HCEC 1CT (cell line): ENCODE measurements around the gene XRCC6.
"Not testable (repeated sequence)": the region's sequence is repeated elsewhere in the genome, so short reads cannot be mapped to it uniquely, and the experiment has no call there.

ENCODE experiments used
- DNase-seq: peaks from one replicate; pipeline ENCODE4 v3.0.0-alpha.2; 2017

XRCC6 gene

DNA sequence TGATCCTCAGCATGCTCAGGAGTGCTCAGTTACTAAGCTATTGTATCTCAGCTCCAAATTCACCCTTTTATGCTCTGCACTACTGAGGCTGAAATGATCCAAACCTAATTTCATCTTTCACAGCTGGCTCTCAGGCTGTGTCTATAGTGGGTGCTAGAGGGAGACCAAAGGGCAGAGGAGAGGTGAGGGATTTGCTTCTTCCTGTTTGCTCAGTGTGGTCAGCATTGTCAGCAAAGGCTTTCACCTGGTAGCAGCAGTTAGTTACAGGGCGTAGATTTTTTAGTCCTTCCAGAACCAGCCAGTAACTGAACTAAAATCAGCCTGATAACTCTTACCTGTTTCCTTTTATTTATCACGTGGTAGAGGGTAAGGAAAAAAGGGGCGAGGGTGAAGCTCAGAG, 33.2 kb downstream of the XRCC6 start:
- DNase-seq: no peak

DNA sequence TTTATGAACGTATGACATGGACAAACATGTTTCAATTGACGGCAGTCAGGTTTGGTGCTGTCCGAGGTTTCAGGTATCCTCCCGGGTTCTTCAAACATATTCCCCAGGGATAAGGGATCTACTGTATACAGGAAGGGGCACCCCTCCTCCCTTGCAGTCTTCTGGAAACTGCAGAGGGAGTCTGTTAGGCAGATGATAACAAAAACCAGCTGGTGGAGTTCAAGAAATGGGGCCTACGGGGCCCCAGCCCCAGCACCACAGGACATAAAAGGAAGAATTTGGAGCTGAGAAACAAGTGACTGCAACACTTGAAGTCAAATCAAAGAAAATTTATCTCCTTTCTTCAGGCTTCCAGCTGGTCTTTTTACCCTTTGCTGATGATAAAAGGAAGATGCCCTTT, 35.5 kb downstream of the XRCC6 start:
- DNase-seq: no peak

DNA sequence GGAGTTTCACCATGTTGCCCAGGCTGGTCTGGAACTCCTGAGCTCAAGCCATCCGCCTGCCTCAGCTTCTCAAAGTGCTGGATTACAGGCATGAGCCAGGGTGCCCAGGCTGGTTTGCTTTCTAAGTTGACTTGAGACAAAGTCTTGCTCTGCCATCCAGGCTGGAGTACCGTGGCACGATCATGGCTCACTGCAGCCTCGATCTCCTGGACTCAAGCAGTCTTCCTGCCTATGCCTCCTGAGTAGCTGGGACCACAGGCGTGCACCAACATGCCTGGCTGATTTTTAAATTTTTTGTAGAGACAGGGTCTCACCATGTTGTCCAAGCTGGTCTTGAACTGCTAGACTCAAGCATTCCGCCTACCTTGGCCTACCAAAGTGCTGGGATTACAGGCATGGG, 36.6 kb downstream of the XRCC6 start:
- DNase-seq: no peak

DNA sequence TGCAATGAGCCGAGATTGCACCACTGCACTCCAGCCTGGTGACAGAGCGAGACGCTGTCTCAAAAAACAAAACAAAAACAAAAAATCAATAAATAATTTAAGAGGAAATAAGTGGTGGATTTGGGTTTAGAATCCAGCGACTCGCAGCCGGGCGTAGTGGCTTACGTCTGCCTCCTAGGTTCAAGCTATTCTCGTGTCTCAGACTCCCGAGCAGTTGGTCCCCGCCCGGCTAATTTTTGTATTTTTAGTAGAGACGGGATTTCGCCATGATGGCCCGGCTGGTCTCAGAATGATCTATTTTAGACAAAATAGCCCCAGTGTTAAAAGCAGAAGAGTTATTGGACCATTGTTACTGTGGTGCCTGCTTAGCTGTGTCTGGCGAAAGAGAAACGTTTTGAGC, 37.8 kb downstream of the XRCC6 start:
- DNase-seq: no peak

DNA sequence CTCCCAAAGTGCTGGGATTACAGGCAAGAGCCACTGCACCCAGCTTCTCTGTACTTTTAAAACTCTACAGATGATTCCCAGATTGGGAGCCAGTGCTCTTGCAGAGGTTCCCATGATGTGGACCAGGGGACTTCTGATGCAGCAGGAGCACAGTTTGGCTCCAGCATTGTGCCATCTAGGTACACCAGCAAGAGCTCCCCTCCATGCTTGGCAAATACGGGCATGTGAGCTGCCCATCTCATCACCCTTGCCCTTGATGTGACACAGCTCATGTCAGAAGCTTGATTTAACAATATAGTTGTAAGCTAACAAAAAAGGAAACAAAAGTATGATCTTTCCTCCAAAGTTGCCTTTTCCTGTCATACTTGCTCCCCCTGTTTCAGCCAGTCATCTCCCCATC, 38.8 kb downstream of the XRCC6 start:
- DNase-seq: no peak

DNA sequence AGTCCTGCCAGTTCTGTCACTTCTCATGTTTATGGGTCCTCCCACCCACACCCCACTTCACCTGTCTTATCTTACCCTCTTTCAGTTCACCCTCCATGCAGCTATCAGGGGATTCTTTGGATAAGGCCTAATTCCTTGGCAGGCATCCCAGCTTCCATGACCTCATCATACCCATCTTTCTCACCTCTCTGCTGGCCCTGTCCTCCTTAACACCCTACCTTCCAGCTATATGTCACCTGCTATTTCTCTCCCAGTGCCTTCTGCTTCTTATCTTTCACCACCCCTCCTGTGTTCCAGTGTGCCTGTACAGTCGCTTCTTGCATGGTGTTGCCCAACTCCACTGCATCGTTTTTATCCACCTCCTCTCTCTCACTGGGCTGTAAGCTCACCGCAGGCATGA, 39.3 kb downstream of the XRCC6 start:
- no peak for DNase-seq

DNA sequence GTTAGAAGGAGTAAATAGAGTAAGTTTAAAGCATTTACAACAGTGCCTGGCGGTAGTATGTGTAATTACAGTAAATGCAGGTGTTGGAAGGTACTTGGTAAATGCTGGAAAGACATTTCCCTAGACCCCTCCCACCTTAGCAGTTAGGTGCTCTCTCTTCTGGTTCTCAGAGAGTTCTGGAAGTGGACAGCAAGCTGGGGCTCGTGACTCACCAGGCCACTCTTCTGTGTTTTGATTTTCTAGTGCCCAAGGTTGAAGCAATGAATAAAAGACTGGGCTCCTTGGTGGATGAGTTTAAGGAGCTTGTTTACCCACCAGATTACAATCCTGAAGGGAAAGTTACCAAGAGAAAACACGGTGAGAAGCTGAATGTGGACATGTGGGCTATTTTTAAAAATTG, 40.0 kb downstream of the XRCC6 start:
- DNase-seq: no peak

DNA sequence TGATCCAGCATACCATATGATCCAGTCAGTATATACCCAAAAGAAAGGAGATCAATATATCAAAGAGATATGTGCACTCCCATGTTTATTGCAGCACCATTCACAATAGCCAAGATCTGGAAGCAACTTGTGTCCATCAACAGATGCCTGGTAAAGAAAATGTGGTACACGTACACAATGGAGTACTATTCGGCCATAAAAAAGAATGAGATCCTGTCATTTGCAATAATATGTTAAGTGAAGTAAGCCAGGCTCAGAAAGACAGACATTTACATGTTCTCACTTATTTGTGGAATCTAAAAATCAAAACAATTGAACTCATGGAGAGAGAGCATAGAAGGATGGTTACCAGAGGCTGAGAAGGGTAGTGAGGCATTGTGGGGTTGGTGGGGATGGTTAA, 40.6 kb downstream of the XRCC6 start:
- DNase-seq: no peak

DNA sequence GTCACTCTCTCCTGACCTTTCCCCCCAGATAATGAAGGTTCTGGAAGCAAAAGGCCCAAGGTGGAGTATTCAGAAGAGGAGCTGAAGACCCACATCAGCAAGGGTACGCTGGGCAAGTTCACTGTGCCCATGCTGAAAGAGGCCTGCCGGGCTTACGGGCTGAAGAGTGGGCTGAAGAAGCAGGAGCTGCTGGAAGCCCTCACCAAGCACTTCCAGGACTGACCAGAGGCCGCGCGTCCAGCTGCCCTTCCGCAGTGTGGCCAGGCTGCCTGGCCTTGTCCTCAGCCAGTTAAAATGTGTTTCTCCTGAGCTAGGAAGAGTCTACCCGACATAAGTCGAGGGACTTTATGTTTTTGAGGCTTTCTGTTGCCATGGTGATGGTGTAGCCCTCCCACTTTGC, 42.5 kb downstream of the XRCC6 start:
- DNase-seq: not testable (repeated sequence)

DNA sequence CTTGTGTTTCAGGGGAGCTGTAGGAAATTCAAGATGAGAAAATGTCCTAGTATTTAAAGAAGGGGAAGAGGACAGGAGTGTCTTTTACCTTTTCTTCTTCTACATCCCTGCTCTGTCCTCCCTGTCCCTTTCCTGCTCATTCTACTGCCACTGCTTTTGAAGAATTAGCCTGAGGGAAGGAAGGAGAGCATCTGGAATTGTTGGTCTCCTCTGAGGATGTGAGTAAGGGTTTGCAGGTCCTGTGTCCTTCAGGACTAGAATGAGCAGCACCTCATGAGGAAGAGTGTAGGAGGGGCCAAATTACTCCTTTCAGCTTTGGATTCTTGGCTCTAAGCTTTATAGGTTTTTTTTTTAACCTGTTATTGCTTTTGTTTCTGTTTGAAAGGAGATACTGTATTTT, 43.4 kb downstream of the XRCC6 start:
- no peak for DNase-seq

DNA sequence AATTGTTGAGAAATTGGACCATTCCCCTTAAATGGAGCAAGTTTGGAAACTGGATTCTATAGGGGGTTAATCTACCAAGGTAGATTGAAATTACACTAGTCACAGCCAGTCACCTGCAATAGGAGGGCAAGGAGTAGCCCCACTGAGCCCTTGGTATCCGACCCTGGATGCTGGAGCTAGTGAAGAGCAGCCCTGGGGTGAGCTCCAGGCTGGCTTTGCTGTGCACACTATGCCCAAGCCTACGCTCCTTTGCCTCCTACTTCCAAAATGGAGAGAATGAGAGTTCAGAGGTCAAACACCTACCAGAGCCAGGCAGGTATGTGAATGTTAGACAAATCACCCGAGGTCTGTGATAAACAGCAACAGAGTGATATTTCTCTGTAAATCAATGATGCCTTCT, 43.9 kb downstream of the XRCC6 start:
- DNase-seq: no peak

DNA sequence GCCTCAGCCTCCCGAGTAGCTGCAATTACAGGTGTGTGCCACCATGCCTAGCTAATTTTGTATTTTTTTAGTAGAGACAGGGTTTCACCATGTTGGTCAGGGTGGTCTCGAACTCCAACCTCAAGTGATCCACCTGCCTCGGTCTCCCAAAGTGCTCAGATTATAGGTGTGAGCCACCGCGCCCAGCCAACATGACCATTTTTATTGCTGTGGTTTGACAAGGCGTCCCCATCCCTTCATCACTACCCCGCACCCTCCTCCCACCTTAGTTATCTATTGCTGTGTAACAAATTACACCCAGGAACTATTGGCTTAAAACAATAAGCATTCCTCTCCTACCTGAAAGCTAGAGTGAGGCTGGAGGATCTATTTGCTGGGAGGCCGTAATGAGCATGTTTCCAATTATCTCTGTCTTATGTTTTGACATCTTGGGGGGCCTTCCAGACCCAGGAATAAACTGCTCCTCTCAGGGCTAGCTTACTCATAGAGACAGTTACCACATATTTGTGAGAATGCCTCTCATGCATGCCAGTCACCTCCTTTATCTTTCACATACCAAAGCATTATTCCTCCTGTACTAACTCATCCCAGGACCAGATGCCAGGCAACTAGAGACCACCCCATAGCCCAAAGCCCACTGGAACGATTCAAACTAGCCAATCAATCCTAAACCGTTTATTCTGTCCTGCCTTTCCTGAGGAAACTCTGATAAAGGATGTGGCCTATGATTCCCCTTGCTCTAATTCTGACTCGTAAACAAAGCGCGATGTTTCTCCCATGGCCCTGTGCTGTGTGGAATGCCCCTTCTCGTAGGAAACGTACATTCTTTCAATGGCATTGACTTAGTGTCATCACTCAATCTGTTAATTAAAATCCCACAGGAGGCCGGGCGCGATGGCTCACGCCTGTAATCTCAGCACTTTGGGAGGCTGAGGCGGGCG, 48.1 kb downstream of the XRCC6 start:
- DNase-seq: peak; percentile 82

DNA sequence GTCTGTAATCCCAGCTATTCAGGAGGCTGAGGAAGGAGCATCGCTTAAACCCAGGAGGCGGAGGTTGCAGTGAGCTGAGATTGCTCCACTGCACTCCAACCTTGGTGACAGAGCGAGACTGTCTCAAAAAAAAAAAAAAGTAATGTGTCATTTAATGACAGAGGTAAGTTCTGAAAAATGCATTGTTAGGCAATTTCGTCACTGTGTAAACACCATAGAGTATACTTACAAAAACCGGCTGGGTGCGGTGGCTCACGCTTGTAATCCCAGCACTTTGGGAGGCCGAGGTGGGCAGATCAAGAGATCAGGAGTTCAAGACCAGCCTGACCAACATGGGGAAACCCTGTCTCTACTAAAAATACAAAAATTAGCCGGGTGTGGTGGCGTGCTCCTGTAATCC, 51.0 kb downstream of the XRCC6 start:
- not testable (repeated sequence) for DNase-seq

DNA sequence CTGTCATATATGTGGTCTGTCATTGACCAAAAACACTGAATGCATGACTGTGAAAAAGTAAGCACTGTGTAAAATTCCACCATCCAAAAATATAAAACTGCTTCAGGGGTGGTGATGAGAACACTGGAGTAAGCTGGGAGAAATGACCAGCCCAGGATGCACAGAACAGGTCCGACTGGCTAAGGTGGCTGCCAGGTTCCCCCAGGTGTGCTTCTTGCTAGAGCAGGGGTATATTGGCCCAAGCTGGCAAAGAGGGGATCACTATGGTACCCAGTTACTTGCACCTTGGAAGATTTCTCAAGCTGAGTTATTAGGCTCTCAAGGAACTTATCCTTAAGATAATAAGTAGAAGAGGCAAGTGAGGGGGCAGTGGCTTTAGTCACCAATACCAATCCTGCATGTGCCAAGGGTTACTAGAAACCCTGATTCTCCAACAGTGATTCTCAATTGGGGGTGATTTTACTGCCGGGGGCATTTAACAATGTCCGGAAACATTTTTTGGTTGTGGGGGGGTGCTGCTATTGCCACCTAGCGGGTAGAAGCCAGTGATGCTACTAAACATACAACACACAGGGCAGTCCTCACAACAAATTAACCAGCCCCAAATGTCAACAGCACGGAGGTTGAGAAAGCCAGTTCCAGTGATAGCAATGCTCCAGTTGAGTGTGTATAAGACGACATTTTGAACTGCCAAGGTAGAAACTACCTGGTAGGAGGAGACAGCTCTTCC, 51.9 kb downstream of the XRCC6 start:
- DNase-seq: no peak

DNA sequence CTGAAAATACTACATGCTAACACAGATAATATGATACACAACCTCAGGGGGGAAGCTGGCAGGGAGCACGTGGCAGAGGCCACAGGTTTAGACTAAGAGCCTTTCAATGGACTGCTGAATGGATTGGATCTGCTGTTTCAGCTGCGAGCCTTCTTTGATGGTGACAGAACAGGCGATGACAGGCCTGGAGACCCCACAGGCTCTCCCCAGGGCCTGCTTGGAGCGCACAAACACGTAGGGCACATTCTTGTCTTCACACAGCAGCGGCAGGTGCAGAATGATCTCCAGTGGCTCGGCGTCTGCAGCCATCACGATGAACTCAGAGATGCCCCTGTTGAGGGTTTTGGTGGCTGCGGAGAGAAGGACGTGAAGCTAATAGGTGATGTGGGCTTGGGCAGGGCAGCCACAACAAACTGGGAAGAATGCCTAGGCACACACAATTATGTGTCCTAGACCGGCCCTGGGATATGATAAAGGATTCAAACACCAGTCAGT, 53.8 kb downstream of the XRCC6 start:
- DNase-seq: no peak

DNA sequence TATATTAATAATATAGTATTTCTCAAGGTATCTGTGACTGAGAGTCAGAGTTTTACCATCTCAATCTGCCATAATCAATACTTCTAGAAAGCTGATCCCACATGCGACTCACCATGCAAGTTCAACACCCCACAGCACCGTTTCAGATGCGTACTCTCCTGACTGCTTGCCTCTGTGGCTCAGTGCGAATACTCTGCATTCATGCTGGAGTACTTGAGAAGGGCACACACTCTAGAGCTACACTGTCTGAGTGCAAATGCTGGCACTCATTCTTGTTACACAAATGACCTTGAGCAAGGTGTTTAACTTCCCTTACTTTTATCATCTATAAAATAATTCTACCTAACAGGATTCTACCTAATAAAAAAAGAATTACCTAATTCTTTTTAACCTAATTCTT, 55.0 kb downstream of the XRCC6 start:
- DNase-seq: no peak

DNA sequence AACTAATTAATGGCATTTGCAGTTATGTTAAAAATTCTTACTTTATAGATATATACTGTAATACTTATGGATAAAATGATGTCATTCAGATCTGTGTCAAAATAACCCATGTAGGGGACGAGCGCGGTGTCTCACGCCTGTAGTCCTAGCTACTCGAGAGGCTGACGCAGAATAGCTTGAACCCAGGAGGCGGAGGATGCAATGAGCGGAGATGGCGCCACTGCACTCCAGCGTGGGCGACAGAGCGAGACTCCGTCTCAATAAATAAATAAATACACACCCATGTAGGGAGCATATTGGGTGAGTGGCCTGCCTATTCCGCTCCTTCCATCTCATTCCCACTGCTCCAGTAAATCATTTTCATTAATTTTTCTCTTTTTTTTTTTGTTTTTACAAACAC, 60.5 kb downstream of the XRCC6 start:
- no peak for DNase-seq

DNA sequence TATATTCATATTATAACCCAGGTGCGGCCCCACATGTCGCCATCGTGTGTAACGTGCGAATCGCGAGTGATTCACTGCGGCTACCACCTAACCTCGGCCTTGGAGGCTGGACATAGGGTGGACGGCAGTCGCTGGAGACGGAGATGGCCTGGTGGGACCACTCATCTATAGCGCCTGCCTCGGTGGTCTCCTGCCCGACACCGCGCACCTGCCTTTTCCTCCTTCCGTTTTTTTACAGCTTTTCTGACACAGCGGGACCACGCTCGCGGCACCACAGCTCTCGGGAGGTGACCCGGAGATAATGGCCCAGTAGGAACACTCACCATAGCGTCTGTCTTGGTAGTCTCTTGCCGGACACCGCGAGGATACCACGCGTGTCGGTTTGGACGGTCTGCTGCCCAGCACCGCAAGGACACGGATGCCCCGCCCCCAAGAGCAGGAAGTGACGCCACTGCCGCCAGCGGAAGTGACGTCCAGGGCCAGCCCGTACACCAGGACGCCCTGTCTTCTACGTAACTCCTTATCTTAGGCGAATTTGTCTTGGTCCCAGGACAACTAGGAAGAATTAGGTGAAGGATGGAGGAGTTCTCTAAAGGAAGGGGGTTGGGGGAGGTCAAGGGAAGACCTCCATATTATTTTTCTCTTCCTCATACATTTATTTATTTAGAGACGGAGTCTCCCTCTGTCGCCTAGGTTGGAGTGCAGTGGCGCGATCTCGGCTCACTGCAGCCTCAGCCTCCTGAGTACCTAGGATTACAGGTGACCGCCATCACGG, 61.1 kb downstream of the XRCC6 start:
- DNase-seq: peak; percentile 74

DNA sequence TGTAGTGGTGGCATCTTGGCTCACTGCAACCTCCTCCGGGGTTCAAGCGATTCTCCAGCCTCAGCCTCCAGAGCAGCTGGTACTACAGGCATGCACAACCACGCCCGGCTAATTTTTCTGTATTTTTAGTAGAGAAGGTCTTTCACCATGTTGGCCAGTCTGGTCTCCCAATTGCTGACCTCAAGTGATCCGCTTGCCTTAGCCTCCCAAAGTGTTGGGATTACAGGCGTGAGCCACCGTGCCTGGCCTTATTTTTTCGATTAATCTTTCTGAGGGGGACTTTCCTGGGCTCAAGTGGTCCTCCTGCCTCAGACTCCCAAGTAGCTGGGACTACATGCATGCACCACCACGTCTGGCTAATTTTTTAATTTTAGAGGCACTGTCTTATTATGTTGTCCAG, 62.0 kb downstream of the XRCC6 start:
- DNase-seq: no peak

DNA sequence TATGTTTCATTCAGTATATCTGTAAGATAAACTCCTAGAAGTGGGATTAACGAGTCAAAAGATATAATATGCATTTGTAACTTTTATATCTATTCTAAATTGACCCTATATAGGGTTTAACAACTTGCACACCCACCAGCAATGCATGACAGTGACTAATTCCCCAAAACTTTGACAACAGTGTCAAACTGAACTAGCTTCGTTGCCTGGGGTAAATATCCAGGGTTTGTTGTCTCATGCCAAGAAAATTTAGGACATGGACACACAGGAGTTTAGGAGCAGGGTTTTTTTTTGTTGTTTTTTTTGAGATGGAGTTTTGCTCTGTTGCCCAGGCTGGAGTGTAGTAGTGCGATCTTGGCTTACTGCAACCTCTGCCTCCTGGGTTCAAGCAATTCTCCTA, 62.5 kb downstream of the XRCC6 start:
- DNase-seq: no peak

DNA sequence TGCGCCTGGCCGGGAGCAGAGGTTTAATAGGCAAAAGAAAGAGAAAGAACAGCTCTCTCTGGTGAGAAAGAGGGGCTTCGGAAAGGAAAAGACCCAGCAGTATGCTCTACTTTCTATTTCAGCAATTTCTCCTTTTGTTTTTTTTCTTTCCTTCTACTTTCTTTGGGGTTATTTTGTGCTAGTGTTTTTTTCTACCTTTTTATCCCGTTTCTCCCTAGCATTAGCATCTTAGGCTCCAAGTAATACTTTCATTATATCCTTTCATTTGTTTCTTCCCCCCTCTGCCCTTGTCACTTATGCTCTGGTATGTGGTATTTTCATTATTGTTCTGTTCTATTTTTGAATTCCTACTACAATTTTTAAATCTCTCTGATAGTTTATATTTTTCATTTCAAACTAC, 63.1 kb downstream of the XRCC6 start:
- DNase-seq: no peak

DNA sequence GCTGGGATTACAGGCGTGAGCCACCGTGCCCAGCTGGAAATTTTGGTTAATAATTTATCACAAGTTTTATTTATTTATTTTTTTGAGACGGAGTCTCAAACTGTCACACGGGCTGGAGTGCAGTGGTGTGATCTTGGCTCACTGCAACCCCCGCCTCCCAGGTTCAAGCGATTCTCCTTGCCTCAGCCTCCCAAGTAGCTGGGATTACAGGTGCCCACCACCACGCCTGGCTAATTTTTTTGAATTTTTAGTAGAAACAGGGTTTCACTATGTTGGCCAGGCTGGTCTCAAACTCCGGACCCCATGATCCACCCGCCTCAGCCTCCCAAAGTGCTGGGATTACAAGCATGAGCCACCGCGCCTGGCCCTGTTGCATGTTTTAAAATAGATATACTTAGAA, 65.8 kb downstream of the XRCC6 start:
- DNase-seq: not testable (repeated sequence)

DNA sequence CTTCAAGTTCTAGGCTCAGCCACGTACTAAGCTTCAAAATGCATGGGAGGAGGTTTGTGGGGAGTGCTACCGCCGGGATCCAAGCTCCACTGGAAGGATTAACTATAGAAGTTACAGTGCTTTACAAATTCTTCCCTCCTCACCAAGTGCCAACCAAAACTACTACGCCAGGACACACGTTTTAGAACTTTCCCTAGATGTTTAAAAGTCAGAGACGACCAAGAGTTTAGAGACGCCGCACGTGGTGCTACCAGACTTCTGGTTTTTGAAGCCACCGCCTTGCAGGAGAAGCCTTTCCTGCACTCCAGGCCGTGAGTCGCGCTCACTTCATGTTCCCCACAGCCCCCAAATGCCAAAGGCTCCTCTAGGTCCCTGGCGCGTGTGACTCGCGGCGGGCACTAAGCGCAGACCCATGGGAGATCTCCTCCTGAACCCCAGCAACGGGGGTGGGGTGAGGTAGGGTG, 66.8 kb downstream of the XRCC6 start:
- DNase-seq: peak; percentile 16
